WI38 (cell line): ENCODE results near the gene C1QTNF7.

ENCODE experiments used
- H3K4me3 ChIP-seq: 2 replicates; pipeline ENCODE4 v1.5.1; 2011; ENCODE audit warnings: low read depth, mild to moderate bottlenecking, control low read depth, low read length
- TF ChIP-seq, protein P1 (sequence below): IDR thresholded peaks from 2 replicates; pipeline ENCODE4 v1.5.1; 2012; ENCODE audit warnings: low read depth, mild to moderate bottlenecking, control low read depth, low read length

C1QTNF7 gene

DNA sequence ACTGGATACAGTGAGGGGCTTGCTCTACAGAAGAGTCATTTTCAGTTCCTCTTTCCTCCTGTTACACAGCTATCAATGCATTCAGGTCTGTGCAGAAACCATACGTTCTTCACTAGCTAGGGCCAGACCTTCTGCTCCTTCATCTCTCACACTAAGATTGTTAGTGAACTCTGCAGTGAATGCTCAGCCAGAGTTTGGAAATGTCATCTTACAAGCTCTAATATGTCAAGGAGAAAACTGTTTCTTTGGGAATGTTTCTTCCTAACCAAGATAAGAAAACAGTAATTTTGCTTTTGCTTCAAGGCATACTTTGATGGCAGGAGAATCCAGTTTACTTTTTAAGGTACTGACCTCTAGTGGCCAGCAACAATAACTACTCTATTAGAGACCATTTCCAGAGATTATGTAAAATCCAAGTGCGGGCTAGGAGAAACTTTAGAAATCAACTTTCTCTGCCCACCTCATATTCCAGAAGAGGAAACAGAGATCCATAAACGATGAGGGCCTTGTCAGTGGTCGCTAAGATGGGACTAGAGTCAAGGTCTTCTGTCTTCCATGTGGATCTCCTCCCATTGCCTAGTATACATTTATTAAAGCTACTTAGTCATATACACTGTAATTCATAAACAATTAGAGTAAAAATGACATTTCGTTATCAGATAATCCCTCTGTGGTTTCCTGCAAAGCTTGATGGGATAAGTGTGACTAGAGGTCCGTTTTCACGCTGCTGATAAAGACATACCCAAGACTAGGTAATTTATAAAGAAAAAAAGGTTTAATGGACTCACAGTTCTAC is 29.8 kb downstream of the C1QTNF7 start:
- H3K4me3 ChIP-seq = no peak overlapping the region
- TF ChIP-seq, protein P1, sequence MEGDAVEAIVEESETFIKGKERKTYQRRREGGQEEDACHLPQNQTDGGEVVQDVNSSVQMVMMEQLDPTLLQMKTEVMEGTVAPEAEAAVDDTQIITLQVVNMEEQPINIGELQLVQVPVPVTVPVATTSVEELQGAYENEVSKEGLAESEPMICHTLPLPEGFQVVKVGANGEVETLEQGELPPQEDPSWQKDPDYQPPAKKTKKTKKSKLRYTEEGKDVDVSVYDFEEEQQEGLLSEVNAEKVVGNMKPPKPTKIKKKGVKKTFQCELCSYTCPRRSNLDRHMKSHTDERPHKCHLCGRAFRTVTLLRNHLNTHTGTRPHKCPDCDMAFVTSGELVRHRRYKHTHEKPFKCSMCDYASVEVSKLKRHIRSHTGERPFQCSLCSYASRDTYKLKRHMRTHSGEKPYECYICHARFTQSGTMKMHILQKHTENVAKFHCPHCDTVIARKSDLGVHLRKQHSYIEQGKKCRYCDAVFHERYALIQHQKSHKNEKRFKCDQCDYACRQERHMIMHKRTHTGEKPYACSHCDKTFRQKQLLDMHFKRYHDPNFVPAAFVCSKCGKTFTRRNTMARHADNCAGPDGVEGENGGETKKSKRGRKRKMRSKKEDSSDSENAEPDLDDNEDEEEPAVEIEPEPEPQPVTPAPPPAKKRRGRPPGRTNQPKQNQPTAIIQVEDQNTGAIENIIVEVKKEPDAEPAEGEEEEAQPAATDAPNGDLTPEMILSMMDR = peak; percentile 30; the same call in 1 of the 2 replicates

DNA sequence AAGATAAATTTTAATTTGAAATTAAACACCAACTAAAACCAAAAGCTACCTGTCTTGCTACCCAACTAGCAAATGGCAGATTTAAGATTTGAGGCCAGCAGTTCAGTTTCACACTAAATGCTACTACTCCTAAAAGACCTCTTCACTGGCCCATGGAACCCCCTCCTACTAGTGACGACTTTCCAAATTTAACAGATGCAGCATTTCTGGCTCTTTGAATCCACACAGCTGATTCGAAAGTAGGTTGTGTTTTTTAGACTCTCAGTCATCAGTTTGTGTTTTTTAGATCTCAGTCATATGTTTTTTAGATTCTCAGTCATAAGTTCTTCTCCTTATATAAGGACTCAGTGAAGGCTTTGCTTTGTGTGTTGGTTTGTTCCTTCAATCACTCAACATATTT is 30.8 kb downstream of the C1QTNF7 start:
- H3K4me3 ChIP-seq = no peak overlapping the region
- TF ChIP-seq, protein P1 = no peak

DNA sequence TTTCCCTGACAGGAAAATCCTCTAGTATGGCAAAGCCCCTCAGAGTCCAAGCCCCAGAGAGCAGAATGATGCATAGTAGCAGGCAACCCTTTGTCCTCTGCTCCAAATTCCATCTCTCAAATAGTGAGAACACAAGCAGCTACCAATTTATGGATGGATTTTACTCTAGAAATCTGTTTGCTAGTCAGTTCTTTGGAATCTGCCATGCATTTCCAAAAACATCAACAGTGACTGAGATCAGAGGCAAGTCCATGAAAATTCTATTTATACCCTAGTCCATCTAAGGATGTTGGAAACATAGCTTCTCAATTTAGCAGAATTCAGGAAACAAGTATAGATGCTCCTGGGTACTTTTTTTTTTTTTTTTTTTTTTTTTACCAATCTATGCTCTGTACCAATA is 31.9 kb downstream of the C1QTNF7 start:
- no peak overlapping the region for H3K4me3 ChIP-seq
- TF ChIP-seq, protein P1 = no peak

DNA sequence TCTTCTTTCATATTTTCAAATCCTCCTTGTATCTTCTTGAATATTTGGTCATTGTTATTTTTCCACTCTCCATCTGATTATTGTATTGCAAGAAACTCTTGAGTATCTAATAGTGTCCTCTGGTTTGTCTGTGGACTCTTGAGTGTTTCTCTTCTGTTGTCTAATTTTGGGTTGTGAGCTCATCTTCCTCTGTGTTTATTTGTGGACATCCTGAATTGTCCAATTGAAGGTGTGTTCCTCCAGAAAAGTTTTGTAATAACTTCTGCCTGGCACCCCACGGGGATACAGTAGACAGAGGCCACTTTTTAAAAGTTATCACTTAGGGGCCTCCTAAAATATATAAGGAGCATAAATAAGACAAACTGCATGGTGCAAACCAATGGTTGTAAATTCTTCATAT is 38.8 kb downstream of the C1QTNF7 start:
- TF ChIP-seq, protein P1 = no peak
- H3K4me3 ChIP-seq = no peak overlapping the region

DNA sequence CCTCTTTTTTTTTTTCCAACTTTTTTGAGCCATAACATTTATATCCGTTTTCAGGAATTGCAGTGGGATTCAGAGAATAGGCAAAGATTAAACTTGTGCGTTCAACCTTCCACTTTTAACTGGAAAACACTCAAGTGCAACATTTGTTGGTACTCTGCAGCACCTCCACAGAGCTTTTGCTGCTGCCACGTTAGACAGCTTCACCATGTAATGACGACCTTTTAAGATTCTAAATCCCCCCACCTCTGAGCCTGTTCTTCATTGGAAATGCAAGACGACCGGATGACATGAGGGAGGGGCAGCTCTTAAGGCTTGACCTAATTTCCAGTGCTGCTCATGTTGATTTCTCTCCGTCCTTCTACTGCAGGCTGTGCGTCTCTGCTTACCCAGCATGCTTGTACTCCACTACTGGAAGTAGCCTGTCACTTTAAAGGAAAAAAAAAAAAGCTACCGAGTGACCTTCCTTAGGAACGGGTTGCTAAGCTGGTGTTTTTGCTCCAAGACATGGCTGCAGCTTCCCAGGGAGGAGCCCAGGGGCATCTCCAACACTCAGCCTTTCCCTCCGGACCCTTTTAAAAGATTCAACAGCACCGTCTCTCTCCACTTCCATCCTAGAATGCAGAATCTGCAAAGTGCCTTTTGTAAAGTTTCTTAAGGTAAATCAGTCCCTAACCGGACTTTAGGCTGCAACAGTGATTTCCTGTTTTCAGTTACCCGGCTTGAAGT is 41.7 kb downstream of the C1QTNF7 start, which contains the start of gene CC2D2A:
CC2D2A (plus strand) TSS at position 481 of the 726 bp plus-strand sequence. CDS start 6,051 bp downstream, outside the sequence.
- TF ChIP-seq, protein P1 = no peak
- peak within 1 kb of the TSS; percentile 58 for H3K4me3 ChIP-seq

DNA sequence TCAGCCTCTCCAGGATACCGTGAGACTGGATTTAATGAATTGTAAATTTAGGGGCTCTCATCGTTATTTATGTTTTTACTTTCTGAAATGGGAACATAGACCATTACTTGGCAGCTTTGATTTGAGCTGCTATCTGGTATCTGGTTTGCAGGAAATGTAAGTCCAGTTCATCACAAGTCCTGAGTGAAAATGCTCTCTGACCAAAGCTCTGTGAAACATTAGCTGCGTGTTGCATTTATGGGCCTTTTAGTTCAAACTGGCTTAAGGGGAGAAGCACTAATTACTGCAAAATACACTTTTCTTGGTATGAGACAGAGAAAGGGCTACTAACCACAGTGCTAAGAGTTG is 42.3 kb downstream of the C1QTNF7 start:
- H3K4me3 ChIP-seq = peak overlapping the region; percentile 58
- TF ChIP-seq, protein P1 = no peak

DNA sequence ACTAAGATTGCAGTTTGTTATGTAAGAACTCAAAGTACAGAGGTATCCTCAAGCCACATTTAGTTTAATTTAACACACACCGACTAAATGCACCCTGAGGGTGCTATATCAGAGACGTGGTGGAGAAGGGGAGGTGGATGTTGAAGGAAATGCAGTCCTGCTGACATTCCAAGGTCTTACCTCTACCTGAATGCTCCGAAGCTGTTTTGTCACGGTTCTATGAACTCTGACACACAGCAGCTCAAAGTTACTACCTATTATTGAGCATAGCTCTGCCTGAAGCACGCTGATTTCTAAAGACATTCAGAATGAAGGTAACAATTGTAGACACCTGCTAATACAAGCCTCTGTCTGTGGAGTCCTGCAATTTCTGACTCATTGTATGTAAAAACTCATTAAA is 48.6 kb downstream of the C1QTNF7 start:
- H3K4me3 ChIP-seq = no peak overlapping the region
- TF ChIP-seq, protein P1 = no peak
